Fibroblast of skin of right biceps (primary cell): Measurements from ENCODE around the gene SORL1.

Experiments
- DNase-seq: peaks from one replicate; pipeline ENCODE4 v3.0.0-alpha.2; 2013

Gene SORL1

DNA sequence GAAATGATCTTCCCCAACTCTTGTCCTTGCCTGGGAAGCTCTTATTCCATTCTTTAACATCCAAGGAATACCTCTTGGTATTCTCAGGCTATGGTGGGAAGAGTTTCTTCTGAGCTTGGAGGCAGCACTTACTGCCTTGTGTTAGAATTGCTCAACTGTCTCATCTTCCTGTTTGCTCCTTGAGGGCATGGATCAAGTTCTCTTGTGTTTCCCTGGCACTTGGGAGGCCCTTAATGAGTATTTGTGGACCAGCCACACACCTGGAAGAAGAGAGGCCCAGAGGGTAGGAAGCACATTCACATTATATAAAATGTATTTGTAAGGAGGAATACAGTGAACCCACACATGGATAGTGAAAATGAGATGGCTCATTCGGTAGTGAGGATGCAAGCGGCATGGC is 4.0 kb downstream of the SORL1 start:
- no peak for DNase-seq

DNA sequence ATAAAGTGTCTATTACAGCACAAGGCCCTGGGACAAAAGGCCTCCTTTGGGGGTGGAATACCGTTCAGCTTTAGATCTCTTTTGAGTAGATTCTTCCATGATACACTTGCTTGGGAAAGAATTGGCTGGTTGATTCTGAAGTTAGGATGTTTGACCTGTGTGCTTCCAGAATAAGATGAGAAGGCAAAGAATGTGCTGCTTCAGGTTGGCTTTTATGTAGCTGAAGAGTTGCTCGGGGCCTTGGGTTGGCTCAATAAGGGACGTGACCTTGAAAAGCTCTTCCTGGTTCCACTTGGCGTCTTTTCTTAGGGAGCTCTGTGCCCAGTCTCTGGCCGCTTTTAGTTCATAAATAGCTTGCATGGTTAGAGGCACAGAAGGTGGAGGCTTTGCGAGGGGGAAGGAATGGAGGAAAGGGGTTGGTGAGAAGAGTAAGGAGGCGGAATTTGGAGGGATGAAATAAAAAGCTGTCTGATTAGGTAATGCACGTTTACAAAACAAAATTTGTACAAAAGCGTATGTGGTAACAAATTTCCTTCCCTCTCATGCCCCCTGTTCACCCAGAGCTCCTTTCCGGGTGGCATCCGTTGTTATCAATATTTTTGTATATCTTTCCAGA is 4.8 kb downstream of the SORL1 start:
- DNase-seq, result no peak

GRCh38 chr11:121458551-121458950 is 6.4 kb downstream of the SORL1 start:
- no peak for DNase-seq

- DNase-seq, result no peak
Measured at GRCh38 chr11:121459413-121460017, 7.4 kb downstream of the SORL1 start.

DNA sequence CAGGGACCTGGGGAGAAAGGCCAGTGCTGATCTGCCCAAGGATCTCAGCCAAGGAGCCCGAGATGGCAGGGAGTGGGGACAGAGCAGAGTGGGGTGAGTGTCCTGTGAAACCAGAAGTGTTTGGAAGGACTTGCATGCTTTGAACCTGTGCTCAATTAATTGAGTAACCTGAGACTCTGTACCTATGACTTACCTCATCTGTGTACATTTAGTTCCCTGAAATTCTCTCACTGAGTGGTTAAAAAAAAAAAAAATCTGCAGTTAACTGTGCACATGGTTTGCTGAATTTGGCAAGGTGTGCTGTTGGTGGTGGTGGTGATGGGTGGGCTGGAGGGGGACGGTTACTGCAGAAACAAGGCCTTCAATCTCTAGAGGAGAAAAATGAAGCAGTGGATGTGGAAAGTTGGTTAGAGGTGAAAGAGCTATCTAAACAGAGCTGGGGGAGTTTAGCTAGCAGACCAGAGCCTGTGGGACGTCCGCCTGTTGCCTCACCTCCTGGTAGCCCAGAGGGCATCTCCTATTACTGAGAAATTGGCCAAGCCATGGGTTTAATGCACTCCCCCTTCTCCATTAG is 8.9 kb downstream of the SORL1 start:
- no peak for DNase-seq

DNA sequence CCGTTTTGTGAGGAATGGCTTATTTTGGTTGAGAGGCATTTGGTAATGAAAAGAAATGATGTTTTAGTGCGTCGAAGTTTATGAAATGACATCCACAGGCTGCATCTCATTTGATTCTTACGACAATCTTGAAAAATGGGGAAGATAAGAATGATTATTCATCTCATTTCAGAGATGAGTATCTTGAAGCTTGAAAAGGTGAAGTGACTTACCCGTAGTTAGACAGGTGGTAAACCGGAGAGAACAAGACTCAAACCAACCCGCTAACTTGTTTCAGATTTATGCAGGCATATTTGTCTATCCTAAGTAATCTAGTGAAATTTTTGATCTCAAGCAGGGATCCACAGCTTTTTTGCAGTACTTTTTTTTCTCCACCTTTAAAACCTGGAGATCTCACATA is 9.7 kb downstream of the SORL1 start:
- DNase-seq, result no peak

- no peak for DNase-seq
Measured at GRCh38 chr11:121463689-121464335, 11.7 kb downstream of the SORL1 start.

DNA sequence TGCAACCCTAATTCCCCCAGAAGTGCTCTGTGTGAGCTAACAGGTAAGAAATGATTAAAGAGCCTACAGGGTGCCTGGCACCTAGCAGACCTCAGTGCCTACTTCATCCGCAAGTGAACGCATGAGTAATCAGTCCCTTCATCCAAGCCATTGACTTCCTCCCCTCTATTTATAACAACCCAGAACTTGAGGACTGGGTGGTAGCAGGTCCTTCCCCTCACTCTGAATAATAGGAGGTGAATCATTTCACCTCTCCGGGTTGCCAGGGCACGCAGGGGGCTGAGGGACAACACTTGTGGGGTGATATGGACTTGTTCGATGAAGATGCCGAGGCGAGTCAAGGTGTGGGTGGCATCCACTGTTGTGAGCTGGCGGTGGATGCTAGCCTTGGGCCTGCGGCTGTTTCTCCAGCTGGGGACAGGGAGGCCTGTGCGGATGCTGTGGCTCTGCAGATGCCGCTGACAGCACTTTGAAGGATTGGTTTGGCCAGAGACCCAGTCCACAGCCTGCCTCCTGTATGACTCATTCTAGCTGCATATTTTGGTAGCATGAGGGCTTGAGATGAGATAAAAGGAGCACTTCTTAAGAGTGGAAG is 12.3 kb downstream of the SORL1 start:
- DNase-seq, result peak; percentile 95

GRCh38 chr11:121465709-121466062 is 13.6 kb downstream of the SORL1 start:
- DNase-seq, result no peak

DNA sequence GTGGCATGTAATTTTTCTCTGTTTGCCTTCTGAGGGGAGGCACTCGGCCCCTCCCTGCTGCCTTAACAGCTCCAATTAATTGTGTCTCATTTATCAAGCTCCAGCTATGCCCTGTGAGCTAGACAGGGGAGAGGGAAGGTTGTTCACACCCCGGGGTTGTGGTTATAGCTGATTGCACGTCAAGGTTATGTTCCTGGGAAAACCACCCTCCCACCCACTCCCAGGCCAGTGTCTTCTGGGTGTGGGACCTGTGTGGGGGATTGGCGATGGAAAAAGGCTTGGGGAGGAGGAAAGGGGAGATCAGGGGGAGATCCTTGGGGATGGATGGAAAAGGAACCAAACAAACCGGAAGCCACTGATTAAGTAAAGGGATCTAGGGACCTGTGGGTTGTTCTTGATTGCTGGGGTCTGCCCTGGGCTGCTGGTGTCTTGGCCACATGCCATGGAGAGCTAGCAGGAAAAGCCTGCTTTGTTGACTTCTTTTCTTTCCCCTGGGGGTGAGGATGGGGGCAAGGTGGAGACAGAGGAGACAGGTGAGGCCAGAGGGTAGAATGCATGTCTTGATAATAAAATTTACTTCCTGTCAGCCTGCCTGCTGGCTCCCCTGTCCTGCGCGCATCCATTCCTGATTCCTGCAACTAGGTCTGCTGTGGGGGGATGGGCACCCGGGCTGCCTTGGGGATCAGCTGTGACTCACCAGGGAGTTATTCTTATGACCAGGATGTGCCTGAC is 14.1 kb downstream of the SORL1 start:
- DNase-seq, result peak; percentile 99

GRCh38 chr11:121467471-121467870 is 15.4 kb downstream of the SORL1 start:
- DNase-seq, result no peak

DNA sequence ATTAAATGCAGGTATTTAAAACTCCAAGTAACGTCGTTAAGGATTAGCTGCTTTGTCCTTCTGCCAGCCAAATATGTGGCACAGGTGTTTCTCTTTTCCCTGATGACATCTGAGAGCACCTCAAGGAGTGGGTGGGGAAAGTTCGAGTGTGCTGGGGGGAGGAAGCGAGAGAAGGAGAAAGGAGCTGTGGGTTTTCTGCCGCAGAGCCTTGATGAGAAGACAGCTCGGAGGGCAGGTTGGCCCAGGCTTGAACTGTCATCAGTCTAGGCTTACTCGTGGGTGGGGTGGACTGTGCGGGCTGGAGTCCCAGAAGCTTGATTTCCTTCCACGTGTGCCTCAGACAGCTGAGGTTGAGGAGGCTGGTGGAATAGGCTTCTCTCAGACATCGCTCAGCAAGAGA is 15.9 kb downstream of the SORL1 start:
- peak; percentile 10 for DNase-seq

GRCh38 chr11:121469910-121470309 is 17.8 kb downstream of the SORL1 start:
- no peak for DNase-seq

- no peak for DNase-seq
Measured at GRCh38 chr11:121471167-121471566, 19.1 kb downstream of the SORL1 start.

DNA sequence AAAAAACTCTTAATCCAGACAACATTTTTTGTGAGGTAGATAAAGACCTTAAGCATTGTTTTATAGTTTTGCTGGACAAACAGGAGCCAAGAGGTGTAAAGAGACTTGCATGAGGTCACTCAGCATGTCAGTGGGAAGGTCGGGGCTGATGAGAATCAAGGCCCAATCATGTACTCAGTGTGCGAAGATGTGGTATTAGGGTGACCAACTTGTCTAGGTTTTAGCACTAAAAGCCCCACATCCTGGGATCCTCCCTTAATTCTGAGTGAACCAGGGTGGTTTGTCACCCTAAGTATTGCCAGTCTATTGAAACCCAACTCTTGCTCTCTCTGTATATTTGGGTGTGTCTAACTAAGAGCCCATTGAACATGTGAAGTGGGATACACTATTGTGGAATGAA is 20.2 kb downstream of the SORL1 start:
- no peak for DNase-seq

DNA sequence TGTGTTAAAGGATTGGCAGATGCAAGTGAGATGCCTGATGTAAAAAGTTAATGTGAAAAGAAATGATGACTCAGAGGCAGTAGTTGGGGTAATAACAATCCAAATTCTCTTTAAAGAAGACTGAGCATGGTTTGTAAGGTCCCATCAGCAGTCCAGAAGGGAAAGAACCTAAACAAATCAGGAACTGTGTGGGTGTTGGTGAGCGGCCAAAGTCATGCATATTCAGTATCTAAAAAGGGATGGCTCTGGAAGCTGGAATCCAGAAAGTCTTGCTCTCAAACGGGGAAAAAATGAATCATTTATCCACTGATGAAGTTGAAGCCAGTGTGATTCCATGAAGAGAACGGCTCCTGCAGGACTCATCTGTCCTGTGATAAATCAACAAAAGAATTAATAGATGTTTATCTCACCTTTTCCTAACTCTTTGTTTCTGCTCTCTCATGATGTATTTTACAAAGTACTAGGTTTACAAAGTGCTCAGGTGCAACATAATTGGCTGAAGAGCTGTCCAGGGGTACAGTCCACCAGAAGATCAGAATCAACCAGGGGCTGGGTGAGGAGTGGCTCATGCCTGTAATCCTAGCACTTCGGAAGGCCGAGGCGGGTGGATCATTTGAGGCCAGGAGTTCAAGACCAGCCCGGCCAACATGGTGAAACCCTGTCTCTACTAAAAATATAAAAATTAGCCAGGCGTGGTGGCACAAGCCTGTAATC is 21.1 kb downstream of the SORL1 start:
- DNase-seq, result peak; percentile 73

- DNase-seq, result no peak
Measured at GRCh38 chr11:121474680-121475079, 22.6 kb downstream of the SORL1 start.

DNA sequence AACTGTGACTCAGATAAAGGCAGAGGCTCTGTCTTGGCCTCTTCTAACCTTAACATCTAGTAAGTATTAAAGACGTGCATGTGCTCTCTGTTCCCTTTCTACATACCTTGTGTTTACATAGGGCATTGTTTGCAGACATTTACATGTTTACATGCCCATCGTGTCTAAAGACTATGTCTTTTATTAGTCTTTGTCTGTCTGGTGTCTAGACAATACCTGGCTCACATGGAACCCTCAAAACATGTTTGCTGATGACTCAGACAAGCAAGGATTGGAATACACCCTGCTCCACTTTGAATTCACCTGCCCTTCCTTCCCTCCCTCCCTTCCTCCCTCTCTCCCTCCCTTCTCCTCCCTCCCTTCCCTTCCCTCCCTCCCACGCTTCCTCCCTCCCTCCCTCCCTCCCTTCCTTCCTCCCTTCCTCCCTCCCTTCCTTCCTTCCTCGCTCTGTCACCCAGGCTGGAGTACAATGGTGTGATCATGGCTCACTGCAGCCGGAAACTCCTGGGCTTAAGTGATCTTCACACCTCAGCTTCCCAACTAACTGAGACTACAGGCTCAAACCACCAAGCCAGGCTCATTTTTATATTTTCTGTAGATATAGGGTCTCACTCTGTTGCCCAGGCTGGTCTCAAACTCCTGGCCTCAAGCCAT is 24.4 kb downstream of the SORL1 start:
- no peak for DNase-seq

DNA sequence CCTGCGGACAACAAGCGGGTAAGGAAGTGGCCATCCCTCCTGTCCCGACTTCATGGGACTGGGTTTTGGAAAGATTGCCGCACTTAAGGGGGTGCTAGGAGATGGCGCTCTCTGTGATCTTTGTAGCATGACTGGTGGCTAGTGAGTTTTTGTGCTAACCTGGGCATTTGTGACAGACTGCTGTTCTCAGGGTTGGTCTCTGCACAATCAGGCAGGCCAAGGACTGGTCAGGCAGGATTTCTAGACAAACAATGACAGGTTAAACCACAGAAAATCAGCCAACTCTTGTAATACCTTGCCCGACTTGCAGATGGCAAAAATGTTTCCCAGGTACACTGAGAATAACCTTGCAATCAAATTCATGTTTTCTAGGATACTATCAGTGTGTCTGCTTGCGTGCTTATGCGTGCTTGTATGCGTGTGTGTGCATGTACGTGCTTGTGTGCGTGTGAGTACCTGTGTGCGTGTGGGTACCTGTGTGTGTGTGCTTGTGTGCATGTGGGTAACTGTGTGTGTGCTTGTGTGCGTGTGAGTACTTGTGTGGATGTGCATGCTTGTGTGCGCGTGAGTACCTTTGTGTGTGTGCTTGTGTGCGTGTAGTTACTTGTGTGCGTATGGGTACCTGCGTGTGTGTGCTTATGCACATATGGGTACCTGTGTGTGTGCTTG is 26.2 kb downstream of the SORL1 start:
- no peak for DNase-seq

DNA sequence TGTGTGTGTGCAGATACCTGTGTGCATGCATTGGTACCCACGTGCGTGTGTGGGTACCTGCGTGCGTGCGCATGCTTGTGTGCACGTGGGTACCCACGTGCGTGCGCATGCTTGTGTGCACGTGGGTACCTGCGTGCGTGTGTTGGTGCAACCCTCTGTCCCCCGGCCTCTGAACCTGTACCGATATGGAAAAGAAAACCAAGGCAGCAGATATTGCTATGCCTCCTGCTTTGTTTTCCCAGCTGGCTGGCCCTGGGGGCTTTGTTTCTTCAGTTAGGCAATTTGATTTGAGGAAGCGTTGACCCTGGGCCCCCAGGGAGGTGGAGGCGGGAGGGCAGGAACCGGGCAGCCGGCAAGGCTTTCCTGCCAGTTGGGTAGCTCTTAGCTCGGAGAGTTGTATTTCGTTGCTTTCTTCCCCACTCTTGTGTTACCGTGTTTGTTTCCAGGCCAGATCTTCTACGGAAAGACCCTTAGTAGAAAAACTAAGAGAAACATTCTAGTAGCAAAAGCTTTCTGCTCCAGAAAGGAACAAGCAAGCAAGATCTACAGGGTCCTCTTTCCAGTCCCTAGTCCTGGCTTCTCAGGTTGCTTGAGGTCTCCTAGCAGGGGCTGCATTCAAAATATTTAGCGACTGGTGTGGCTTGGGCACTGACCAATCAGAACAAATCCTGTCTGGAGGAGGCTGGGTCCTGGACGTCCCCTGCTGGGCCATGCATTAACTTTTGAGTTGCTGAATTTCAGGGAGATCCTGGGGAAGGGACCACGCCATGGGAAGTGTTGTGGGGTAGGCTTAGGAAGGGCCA is 27.0 kb downstream of the SORL1 start:
- DNase-seq, result no peak
